A204.1 (cell line): ENCODE measurements around the gene NOP58.
"Not testable (repeated sequence)": the region's sequence is repeated elsewhere in the genome, so short reads cannot be mapped to it uniquely, and the experiment has no call there.

Experiments used
- FAIRE-seq: peaks from 2 replicates; lab custom pipeline; 2012; peaks lifted over from hg19 to GRCh38; lab: Jason Lieb, UNC

The NOP58 gene, protein sequence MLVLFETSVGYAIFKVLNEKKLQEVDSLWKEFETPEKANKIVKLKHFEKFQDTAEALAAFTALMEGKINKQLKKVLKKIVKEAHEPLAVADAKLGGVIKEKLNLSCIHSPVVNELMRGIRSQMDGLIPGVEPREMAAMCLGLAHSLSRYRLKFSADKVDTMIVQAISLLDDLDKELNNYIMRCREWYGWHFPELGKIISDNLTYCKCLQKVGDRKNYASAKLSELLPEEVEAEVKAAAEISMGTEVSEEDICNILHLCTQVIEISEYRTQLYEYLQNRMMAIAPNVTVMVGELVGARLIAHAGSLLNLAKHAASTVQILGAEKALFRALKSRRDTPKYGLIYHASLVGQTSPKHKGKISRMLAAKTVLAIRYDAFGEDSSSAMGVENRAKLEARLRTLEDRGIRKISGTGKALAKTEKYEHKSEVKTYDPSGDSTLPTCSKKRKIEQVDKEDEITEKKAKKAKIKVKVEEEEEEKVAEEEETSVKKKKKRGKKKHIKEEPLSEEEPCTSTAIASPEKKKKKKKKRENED

DNA sequence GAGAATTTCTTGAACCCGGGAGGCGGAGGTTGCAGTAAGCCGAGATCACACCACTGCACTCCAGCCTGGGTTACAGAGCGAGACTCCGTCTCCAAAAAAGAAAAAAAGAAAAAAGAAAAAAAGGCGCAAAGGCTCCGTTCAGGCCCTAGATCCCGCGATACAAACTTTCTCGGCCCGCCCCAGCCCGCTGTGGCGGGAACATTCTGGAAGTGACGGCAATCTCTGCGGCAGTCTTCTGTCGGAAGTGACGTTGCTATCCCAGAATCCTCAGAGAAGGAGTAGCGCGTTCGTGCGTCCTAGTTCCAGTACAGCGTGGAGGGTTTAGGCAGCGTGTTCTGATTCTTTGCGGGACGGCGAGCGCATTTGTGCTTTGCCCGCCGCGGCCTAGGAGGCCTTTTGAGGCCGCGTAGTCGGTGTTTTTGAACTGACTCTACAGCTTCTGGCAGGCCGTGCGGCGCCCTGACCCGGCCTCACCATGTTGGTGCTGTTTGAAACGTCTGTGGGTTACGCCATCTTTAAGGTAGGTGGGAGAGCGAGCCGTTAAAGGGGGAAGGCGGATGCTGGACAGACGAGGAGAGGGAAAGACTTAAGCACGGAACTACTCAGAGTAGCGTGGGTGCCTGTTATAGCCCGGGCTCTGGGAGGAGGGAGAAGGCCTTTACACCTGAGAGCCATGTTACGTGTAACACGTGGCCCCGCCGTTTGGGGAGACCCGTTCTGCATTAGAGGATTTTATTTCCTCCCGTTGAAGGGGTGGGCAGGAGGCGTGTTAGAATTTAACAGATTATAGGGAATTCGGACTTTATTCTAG, at the start of gene NOP58:
NOP58 (plus strand) TSS at position 297 of the 811 bp plus-strand sequence; CDS start at position 476, 179 bp downstream.
- FAIRE-seq, result peak; percentile 96

- FAIRE-seq, result no peak
Measured at GRCh38 chr2:202221873-202222272, 43.7 kb upstream of the NOP58 start.

- no peak for FAIRE-seq
Measured at GRCh38 chr2:202237787-202238233, 27.8 kb upstream of the NOP58 start.

GRCh38 chr2:202238234-202239197, 27.0 kb upstream of the NOP58 start, which contains the start of gene SUMO1:
Gene SUMO1 (minus strand): TSS chr2:202238597. CDS start chr2:202238451, 146 bp downstream.
- FAIRE-seq, result peak; percentile 11

GRCh38 chr2:202247710-202248109, 17.9 kb upstream of the NOP58 start:
- not testable (repeated sequence) for FAIRE-seq

- no peak for FAIRE-seq
Measured at GRCh38 chr2:202249521-202250253, 15.9 kb upstream of the NOP58 start.

- FAIRE-seq, result no peak
Measured at GRCh38 chr2:202251494-202251893, 14.1 kb upstream of the NOP58 start.

- FAIRE-seq, result no peak
Measured at GRCh38 chr2:202261531-202261930, 4.0 kb upstream of the NOP58 start.

- no peak for FAIRE-seq
Measured at GRCh38 chr2:202267495-202267894, 1.9 kb downstream of the NOP58 start.

GRCh38 chr2:202269585-202269984, 4.0 kb downstream of the NOP58 start:
- FAIRE-seq, result no peak

- FAIRE-seq, result no peak
Measured at GRCh38 chr2:202270487-202270886, 4.9 kb downstream of the NOP58 start.

GRCh38 chr2:202276078-202276720, 10.6 kb downstream of the NOP58 start:
- FAIRE-seq, result not testable (repeated sequence)

GRCh38 chr2:202278036-202278760, 12.6 kb downstream of the NOP58 start:
- no peak for FAIRE-seq

DNA sequence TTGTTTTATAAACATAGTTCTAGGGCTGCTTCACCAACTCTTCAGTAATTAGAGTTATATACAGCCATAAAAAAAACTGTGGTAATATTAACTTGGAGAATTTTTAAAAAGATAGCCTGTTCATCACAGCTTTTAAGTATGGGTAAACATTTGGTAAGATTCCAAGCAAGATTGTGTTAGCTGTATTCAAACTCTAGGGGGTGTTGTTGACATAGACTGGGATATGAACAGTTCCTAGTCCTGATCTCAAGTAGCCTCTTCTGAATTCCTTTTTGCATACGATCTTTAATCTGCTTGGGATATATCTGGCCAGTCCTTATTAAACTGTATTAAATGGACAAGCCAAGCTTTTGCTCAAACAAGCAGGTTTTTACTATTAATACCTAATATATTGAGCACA, 13.4 kb downstream of the NOP58 start:
- peak; percentile 69 for FAIRE-seq

DNA sequence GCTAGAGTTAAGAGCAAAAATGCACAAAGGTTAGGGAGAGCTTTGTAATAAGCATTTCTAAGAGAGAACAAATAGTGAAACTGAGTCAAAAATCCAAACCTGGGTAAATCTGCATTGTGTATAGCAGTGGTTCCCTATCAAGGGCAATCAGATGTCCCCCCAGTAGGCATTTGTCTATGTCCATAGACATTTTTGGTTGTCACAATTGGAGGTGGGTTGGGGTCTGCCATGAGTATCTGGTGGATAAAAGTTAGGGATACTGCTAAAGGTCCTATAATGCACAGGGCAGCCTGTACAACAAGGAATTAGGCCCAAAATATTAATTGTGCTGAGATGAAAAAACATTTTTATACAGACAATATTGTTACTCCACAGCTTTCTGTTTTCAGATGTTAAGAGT, 21.0 kb downstream of the NOP58 start:
- FAIRE-seq, result no peak

DNA sequence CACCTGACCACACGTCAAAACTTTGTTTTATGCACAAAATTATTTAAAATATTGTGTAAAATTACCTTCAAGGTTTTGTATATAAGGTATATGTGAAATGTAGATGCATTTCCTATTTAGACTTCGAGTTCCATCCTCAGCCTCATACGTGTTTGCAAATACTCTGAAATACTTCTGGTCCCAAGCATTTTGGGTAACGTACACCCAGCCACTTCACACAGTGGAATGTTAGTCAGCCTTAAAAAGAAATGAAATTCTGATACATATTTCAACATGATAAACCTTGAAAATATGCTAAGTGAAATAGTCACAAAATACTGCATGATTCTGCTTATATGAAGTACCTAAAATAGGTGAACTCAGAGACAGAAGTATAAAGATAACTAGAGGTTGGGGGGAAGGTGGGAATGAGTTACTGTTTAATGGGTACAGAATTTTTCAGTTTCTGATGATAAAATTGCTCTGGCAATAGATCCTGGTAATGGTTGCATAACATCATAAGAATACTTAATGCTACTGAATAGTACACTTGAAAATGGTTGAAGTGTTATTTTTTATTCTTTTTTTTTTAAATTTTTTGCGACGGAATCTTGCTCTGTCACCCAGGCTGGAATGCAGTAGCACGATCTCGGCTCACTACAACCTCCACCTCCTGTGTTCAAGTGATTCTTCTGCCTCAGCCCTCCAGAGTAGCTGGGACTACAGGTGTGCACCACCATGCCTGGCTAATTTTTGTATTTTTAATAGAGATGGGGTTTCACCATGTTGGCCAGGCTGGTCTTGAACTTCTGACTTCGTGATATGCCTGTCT, 24.0 kb downstream of the NOP58 start:
- no peak for FAIRE-seq

DNA sequence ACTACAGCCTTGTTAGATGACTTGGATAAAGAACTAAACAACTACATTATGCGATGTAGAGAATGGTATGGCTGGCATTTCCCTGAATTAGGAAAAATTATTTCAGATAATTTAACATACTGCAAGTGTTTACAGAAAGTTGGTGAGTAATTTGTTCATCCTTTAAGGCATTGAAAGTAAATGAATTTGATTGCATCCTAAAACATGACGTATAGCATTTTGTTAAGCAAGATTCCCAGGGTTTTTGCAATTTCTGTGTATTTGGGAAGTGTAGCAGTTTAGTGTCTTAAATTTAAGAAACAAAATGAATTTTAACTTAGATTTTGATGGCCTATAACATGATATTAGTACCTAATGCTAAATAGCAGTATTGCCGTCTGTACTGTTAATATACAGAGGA, 24.8 kb downstream of the NOP58 start:
- FAIRE-seq, result no peak

DNA sequence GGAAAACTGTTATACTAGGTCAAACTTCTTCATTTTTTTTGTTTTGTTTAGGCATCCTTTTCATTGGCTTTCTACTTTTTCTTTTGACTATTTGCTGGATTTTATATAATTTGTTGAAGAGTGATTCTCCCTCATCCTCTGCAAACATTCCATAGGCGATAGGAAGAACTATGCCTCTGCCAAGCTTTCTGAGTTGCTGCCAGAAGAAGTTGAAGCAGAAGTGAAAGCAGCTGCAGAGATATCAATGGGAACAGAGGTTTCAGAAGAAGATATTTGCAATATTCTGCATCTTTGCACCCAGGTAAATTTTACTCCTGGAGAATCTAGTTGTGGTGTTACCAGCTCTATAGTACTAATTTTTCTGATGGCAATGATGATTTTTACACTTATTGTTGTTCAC, 25.4 kb downstream of the NOP58 start:
- FAIRE-seq, result no peak

DNA sequence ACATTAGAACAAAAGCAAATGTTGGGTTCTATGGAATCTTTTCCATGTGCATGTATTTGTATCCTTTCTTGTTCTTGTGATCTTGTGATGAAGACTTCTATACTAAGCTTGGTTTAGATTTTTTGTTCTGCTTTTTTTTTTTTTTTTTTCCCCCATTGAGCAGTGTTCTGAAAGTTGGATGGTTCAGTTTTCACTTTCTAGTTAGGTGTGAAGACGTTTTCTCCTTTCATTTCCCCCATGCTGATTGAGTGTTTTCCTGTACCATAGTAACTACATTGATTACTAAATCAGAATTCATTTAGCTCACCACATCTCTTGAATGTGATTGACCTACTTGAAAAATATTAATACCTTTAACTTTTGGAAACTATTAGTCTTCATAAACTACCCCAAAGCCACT, 34.1 kb downstream of the NOP58 start:
- no peak for FAIRE-seq
